ENCODE data around the gene LTB. TPM values are rescaled to one million over a fixed set of nuclear protein-coding genes. Genes with fewer than 3 reads are reported as not detected.

The LTB gene
- total and polyA plus RNA-seq, 9 of the 15 experiments (the other 6 are each of a cell fraction or from before 2014, with no cell fraction given), result 0.07 to 0.51 TPM; not detected in 7

- TF ChIP-seq ZBTB12 (CRISPR knock-in tag; IDR thresholded peaks at IDR 0.05) (peak; percentile 28; the same call in 1 of the 2 replicates), SLC30A9 (CRISPR knock-in tag; IDR thresholded peaks at IDR 0.05) (no peak), FOXK2 (conservative IDR thresholded peaks at IDR 0.05 in 1 of 2, IDR thresholded peaks at IDR 0.05 in 1 of 2; ENCODE audit: low read depth in 2 of 2) (peak; percentile 83 to 88), POLR2B (IDR thresholded peaks at IDR 0.05; ENCODE audit: low read depth, partially characterized antibody) (peak; percentile 97), PRPF4 (IDR thresholded peaks at IDR 0.05; ENCODE audit: insufficient read depth, low read depth, low read length, poor library complexity, severe bottlenecking) (no peak), NFYB (IDR thresholded peaks at IDR 0.05; ENCODE audit: extremely low read depth, insufficient read length) (peak; percentile 3), NFRKB (IDR thresholded peaks at IDR 0.05; ENCODE audit: low read depth) (peak; percentile 100), POLR2H (tag; IDR thresholded peaks at IDR 0.05; ENCODE audit: low read depth) (peak; percentile 97), SAFB2 (IDR thresholded peaks at IDR 0.05; ENCODE audit: borderline replicate concordance, low read depth, low read length, severe bottlenecking) (no peak), HNRNPK (IDR thresholded peaks at IDR 0.05; ENCODE audit: low read depth, low read length, poor library complexity, severe bottlenecking) (no peak), EHMT2 (IDR thresholded peaks at IDR 0.05) (peak; percentile 58; the same call in 1 of the 2 replicates), CHD1 (IDR thresholded peaks at IDR 0.05; ENCODE audit: low read length) (peak; percentile 34), MTA2 (IDR thresholded peaks at IDR 0.05; ENCODE audit: low read depth) (peak; percentile 34; the same call in 1 of the 2 replicates)
- TF ChIP-seq, protein P1, sequence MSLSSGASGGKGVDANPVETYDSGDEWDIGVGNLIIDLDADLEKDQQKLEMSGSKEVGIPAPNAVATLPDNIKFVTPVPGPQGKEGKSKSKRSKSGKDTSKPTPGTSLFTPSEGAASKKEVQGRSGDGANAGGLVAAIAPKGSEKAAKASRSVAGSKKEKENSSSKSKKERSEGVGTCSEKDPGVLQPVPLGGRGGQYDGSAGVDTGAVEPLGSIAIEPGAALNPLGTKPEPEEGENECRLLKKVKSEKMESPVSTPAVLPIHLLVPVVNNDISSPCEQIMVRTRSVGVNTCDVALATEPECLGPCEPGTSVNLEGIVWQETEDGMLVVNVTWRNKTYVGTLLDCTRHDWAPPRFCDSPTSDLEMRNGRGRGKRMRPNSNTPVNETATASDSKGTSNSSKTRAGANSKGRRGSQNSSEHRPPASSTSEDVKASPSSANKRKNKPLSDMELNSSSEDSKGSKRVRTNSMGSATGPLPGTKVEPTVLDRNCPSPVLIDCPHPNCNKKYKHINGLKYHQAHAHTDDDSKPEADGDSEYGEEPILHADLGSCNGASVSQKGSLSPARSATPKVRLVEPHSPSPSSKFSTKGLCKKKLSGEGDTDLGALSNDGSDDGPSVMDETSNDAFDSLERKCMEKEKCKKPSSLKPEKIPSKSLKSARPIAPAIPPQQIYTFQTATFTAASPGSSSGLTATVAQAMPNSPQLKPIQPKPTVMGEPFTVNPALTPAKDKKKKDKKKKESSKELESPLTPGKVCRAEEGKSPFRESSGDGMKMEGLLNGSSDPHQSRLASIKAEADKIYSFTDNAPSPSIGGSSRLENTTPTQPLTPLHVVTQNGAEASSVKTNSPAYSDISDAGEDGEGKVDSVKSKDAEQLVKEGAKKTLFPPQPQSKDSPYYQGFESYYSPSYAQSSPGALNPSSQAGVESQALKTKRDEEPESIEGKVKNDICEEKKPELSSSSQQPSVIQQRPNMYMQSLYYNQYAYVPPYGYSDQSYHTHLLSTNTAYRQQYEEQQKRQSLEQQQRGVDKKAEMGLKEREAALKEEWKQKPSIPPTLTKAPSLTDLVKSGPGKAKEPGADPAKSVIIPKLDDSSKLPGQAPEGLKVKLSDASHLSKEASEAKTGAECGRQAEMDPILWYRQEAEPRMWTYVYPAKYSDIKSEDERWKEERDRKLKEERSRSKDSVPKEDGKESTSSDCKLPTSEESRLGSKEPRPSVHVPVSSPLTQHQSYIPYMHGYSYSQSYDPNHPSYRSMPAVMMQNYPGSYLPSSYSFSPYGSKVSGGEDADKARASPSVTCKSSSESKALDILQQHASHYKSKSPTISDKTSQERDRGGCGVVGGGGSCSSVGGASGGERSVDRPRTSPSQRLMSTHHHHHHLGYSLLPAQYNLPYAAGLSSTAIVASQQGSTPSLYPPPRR (CRISPR knock-in tag; IDR thresholded peaks at IDR 0.05; ENCODE audit: borderline replicate concordance), result peak; percentile 89; the same call in 1 of the 2 replicates
- TF ChIP-seq, protein P2, sequence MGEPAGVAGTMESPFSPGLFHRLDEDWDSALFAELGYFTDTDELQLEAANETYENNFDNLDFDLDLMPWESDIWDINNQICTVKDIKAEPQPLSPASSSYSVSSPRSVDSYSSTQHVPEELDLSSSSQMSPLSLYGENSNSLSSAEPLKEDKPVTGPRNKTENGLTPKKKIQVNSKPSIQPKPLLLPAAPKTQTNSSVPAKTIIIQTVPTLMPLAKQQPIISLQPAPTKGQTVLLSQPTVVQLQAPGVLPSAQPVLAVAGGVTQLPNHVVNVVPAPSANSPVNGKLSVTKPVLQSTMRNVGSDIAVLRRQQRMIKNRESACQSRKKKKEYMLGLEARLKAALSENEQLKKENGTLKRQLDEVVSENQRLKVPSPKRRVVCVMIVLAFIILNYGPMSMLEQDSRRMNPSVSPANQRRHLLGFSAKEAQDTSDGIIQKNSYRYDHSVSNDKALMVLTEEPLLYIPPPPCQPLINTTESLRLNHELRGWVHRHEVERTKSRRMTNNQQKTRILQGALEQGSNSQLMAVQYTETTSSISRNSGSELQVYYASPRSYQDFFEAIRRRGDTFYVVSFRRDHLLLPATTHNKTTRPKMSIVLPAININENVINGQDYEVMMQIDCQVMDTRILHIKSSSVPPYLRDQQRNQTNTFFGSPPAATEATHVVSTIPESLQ (CRISPR knock-in tag; IDR thresholded peaks at IDR 0.05), result peak; percentile 97
- TF ChIP-seq, protein P3, sequence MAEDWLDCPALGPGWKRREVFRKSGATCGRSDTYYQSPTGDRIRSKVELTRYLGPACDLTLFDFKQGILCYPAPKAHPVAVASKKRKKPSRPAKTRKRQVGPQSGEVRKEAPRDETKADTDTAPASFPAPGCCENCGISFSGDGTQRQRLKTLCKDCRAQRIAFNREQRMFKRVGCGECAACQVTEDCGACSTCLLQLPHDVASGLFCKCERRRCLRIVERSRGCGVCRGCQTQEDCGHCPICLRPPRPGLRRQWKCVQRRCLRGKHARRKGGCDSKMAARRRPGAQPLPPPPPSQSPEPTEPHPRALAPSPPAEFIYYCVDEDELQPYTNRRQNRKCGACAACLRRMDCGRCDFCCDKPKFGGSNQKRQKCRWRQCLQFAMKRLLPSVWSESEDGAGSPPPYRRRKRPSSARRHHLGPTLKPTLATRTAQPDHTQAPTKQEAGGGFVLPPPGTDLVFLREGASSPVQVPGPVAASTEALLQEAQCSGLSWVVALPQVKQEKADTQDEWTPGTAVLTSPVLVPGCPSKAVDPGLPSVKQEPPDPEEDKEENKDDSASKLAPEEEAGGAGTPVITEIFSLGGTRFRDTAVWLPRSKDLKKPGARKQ (CRISPR knock-in tag; IDR thresholded peaks at IDR 0.05), result no peak
These were observed 40.3 kb downstream of the LTB start, which contains the start of gene DDX39B (continued) for GRCh38 chr6:31541658-31542521.

Data from K562 (cell line).